Spinal cord (tissue), 10 donors: ENCODE measurements around the gene RSF1. TPM values are rescaled to one million over a fixed set of nuclear protein-coding genes. Genes with fewer than 3 reads are reported as not detected.

ENCODE experiments used
- DNase-seq, 6 donors: peaks; one replicate each; pipeline versions ENCODE4 v3.0.0 to v3.0.0-alpha.2; 2013 to 2015; ENCODE audit warnings: low spot score in 6 of 6, low read depth in 4 of 6
- H3K27ac ChIP-seq: one replicate; pipeline ENCODE4 v1.5.1; 2013; ENCODE audit warnings: low read depth, low read length, control low read depth
- H3K27me3 ChIP-seq: one replicate; pipeline ENCODE4 v1.6.1; 2013; ENCODE audit warnings: low read length; ENCODE audit not compliant: control insufficient read depth, insufficient read depth
- H3K36me3 ChIP-seq: one replicate; pipeline ENCODE4 v1.6.1; 2013; ENCODE audit warnings: low read length; ENCODE audit not compliant: control insufficient read depth, insufficient read depth
- H3K4me1 ChIP-seq: one replicate; pipeline ENCODE4 v1.6.1; 2013; ENCODE audit warnings: low read length; ENCODE audit not compliant: control insufficient read depth, insufficient read depth
- H3K4me3 ChIP-seq: one replicate; pipeline ENCODE4 v1.5.1; 2013; ENCODE audit warnings: low read depth, low read length, control low read depth
- H3K9me3 ChIP-seq: one replicate; pipeline ENCODE4 v1.6.1; 2013; ENCODE audit warnings: low read length; ENCODE audit not compliant: control insufficient read depth, insufficient read depth
- WGBS: methylation state at CpG from one replicate; pipeline ENCODE4 v1.1.5; 2013; ENCODE audit warnings: missing lambda C conversion rate; ENCODE audit not compliant: insufficient coverage; 5-methylcytosine and 5-hydroxymethylcytosine counted together
- polyA plus RNA-seq, 2 donors: library from polyadenylated mRNA; unstranded; fragments of 120-200 nt; gene quantifications; one replicate each; pipeline ENCODE4 v1.2.1, GENCODE V29; 2013; ENCODE audit not compliant: insufficient read length in 2 of 2
- total RNA-seq, 2 donors: library from RNA; depleted of rRNA in 1 of 2; stranded (reverse); fragments of 120-200 nt in 1 of 2; fragments of >200 nt in 1 of 2; gene quantifications; one replicate each; pipeline versions ENCODE4 v1.2.3 to v1.2.4, GENCODE V29; 2013 to 2014
- donor health status: healthy.

Gene RSF1
- total and polyA plus RNA-seq, 4 donors, result 37.7 to 80.3 (median 63.5) TPM

DNA sequence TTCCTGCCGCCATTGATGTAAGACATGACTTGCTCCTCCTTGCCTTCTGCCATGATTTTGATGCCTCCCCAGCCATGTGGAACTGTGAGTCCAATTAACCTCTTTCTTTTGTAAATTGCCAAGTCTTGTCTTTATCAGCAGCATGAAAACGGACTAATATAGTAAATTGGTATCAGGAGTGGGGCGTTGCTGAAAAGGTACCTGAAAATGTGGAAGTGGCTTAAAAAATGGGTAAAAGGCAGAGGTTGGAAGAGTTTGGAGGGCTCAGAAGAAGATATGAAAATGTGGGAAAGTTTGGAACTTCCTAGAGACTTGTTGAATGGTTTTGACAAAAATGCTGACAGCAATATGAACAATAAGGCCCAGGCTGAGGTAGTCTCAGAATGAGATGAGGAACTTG is 89.7 kb downstream of the RSF1 start:
- 98% methylated on average over 3 of the region's 3 CpGs for WGBS
- Histone ChIP-seq H3K4me1 (no peaks in the 10 kb centered on the region), H3K27me3 (no peaks in the 10 kb centered on the region), H3K9me3 (peaks cover 3% of the 10 kb centered on the region), H3K4me3 (no peak overlapping the region), H3K27ac (no peak overlapping the region), H3K36me3 (peaks cover 13% of the 10 kb centered on the region)
- DNase-seq, result no peak

- DNase-seq, result no peak
- H3K9me3 ChIP-seq, result peaks cover 3% of the 10 kb centered on the region
- peaks cover 12% of the 10 kb centered on the region for H3K36me3 ChIP-seq
- no CpG with 5 or more reads among the region's 2 CpGs for WGBS
- H3K27ac ChIP-seq, result no peak overlapping the region
- no peaks in the 10 kb centered on the region for H3K4me1 ChIP-seq
- H3K27me3 ChIP-seq, result no peaks in the 10 kb centered on the region
- H3K4me3 ChIP-seq, result no peak overlapping the region
These were observed 91.5 kb downstream of the RSF1 start for GRCh38 chr11:77729063-77729462.

DNA sequence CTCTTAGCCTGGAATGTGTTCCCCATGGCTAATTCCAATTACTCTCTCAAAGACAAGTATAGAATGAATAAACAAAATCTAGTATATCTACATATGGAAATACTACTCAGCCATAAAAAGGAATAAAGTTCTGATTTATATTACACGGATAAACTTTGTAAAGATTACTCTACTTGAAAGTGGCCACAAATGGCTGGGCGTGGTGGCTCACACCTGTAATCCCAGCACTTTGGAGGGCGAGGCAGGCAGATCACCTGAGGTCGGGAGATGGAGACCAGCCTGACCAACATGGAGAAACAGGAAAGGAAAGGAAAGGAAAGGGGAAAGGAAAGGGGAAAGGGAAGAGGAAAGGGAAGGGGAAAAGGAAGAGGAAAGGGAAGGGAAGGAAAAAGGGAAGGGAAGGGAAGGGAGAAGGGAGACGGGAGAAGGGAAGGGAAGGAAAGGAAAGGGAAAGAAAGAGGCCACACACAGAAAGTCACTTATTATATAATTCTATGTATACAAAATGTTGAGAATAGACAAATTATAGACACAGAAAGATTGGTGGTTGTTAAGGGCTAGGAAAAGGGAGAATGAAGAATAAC is 92.2 kb downstream of the RSF1 start:
- DNase-seq, result no peak
- no peaks in the 10 kb centered on the region for H3K4me1 ChIP-seq
- peaks cover 3% of the 10 kb centered on the region for H3K9me3 ChIP-seq
- no peak overlapping the region for H3K4me3 ChIP-seq
- no peaks in the 10 kb centered on the region for H3K27me3 ChIP-seq
- H3K27ac ChIP-seq, result no peak overlapping the region
- H3K36me3 ChIP-seq, result peaks cover 9% of the 10 kb centered on the region
- WGBS, result 97% methylated on average over 3 of the region's 5 CpGs

DNA sequence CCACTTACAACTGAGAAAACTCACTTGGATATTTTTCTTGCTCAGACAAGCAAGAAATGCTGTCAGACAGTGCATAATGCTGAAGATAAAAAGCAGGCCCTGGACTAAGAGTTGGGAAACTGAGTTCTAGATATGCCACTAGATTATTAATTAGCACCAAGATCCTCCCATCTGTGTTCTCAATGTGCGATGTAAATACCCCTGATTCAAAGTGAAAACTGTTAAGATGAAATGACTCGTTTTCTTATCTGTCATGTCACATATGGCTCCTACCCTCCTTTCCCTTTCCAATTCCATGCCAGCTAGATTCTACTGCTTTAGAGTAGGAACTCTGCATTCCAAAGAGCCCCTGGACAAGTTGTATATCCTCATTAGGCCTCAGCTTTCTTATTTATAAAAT is 94.0 kb downstream of the RSF1 start:
- no peak overlapping the region for H3K27ac ChIP-seq
- no peaks in the 10 kb centered on the region for H3K4me1 ChIP-seq
- peaks cover 5% of the 10 kb centered on the region for H3K36me3 ChIP-seq
- WGBS, result 100% methylated on average over 1 of the region's 2 CpGs
- DNase-seq, result peak in 1 of 6 donors; percentile 55
- H3K9me3 ChIP-seq, result peaks cover 3% of the 10 kb centered on the region
- no peaks in the 10 kb centered on the region for H3K27me3 ChIP-seq
- no peak overlapping the region for H3K4me3 ChIP-seq

GRCh38 chr11:77725433-77725832 is 95.1 kb downstream of the RSF1 start:
- DNase-seq, result no peak
- H3K27ac ChIP-seq, result no peak overlapping the region
- no peak overlapping the region for H3K4me3 ChIP-seq
- no peaks in the 10 kb centered on the region for H3K9me3 ChIP-seq
- H3K4me1 ChIP-seq, result no peaks in the 10 kb centered on the region
- no CpG with 5 or more reads among the region's 3 CpGs for WGBS
- H3K36me3 ChIP-seq, result peaks cover 5% of the 10 kb centered on the region
- no peaks in the 10 kb centered on the region for H3K27me3 ChIP-seq

GRCh38 chr11:77724636-77725035 is 95.9 kb downstream of the RSF1 start:
- no peaks in the 10 kb centered on the region for H3K9me3 ChIP-seq
- H3K4me1 ChIP-seq, result no peaks in the 10 kb centered on the region
- WGBS, result 58% methylated on average over 3 of the region's 4 CpGs
- H3K27ac ChIP-seq, result no peak overlapping the region
- no peak for DNase-seq
- no peaks in the 10 kb centered on the region for H3K27me3 ChIP-seq
- H3K36me3 ChIP-seq, result peaks cover 5% of the 10 kb centered on the region
- no peak overlapping the region for H3K4me3 ChIP-seq

DNA sequence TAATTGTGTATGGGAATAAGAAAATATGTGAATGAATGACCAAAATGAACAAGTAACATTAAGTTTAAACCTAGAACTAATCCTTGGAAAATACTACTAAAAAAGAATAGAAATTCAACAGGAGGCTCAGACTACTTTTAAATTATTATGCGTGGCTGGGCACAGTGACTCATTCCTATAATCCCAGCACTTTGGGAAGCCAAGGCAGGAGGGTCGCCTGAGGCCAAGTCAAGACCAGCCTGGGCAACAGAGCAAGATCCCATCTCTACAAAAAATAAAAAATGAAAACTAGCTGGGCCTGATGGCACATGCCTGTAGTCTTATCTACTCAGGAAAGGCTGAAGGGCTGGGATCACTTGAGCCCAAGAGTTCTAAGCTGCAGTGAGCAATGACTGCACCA is 97.5 kb downstream of the RSF1 start:
- H3K4me3 ChIP-seq, result no peak overlapping the region
- no peaks in the 10 kb centered on the region for H3K9me3 ChIP-seq
- peaks cover 6% of the 10 kb centered on the region for H3K36me3 ChIP-seq
- H3K4me1 ChIP-seq, result no peaks in the 10 kb centered on the region
- no peak for DNase-seq
- H3K27ac ChIP-seq, result no peak overlapping the region
- WGBS, result no CpG with 5 or more reads among the region's 2 CpGs
- H3K27me3 ChIP-seq, result no peaks in the 10 kb centered on the region

GRCh38 chr11:77710358-77710757 is 110.2 kb downstream of the RSF1 start:
- no peaks in the 10 kb centered on the region for H3K27me3 ChIP-seq
- no peaks in the 10 kb centered on the region for H3K4me1 ChIP-seq
- no peak overlapping the region for H3K4me3 ChIP-seq
- no peaks in the 10 kb centered on the region for H3K9me3 ChIP-seq
- H3K27ac ChIP-seq, result no peak overlapping the region
- DNase-seq, result no peak
- H3K36me3 ChIP-seq, result peaks cover 2% of the 10 kb centered on the region
- WGBS, result 80% methylated on average over 1 of the region's 1 CpG

DNA sequence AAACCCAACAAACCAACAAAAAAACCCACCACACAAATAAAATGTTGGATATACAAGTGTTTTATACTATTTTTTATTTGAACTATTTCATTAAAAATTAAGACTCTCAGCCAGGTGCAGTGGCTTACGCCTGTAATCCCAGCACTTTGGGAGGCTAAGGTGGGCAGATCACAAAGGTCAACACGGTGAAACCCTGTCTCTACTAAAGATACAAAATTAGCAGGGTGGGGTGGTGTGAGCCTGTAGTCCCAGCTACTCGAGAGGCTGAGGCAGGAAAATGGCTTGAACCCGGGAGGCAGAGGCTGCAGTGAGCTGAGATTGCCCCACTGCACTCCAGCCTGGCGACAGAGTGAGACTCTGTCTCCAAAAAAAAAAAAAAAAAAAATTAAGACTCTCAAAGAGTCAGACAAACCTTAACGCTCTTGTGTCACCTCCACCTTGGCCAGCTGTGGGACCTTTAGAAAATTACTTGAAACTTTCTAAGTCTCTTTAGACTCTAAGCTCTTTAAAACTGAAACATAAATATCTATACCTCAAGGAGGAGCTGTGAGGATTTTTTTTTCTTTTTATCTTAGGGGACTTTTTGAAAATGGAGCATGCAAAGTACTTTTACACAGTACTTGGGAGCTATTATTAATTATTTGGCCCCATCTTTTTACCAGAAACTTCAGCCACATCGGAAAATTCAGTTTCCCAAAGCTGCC is 114.5 kb downstream of the RSF1 start:
- H3K36me3 ChIP-seq, result peaks cover 2% of the 10 kb centered on the region
- H3K4me3 ChIP-seq, result no peak overlapping the region
- whole genome bisulfite sequencing, result no CpG with 5 or more reads among the region's 7 CpGs
- H3K9me3 ChIP-seq, result no peaks in the 10 kb centered on the region
- no peaks in the 10 kb centered on the region for H3K4me1 ChIP-seq
- no peaks in the 10 kb centered on the region for H3K27me3 ChIP-seq
- no peak for DNase-seq
- H3K27ac ChIP-seq, result no peak overlapping the region

DNA sequence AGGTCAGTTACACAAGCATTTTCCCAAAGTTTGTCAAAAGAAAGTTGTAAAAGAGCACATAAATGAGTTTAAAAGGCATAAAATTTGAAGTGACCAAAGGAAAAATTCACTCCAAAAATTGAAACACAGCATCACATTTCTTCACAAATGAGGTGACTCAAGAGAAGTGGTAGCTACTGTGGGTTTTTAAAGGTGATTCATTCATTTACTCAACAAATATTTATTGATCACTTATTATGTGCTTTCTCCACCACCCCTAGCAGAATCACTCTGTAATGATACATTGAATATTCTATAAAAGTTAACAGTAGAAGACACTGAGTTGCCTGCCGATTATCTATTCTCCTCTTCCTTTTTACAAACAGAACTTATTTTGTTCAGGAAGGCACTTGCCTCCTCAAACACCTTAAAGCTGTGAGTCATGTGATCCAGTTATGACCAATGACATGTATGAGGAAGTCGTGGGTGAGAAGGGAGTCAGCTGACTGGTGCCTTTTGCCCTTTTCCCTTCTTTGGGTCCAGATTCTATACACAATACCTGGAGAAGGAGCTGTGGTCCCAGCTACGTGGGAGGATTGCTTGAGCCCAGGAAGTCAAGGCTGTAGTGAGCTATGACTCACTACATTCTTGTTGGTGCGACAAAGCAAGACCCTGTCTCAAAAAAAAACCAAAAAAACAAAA is 115.2 kb downstream of the RSF1 start:
- H3K9me3 ChIP-seq, result no peaks in the 10 kb centered on the region
- no CpG with 5 or more reads among the region's 4 CpGs for WGBS

More for the DNA sequence above, 115.2 kb downstream of the RSF1 start:
- Histone ChIP-seq H3K27me3 (no peaks in the 10 kb centered on the region), H3K4me1 (no peaks in the 10 kb centered on the region), H3K36me3 (peaks cover 2% of the 10 kb centered on the region), H3K27ac (no peak overlapping the region), H3K4me3 (no peak overlapping the region)
- DNase-seq, result no peak
